ENCODE measurements around the gene RAP1GAP2.

DNA sequence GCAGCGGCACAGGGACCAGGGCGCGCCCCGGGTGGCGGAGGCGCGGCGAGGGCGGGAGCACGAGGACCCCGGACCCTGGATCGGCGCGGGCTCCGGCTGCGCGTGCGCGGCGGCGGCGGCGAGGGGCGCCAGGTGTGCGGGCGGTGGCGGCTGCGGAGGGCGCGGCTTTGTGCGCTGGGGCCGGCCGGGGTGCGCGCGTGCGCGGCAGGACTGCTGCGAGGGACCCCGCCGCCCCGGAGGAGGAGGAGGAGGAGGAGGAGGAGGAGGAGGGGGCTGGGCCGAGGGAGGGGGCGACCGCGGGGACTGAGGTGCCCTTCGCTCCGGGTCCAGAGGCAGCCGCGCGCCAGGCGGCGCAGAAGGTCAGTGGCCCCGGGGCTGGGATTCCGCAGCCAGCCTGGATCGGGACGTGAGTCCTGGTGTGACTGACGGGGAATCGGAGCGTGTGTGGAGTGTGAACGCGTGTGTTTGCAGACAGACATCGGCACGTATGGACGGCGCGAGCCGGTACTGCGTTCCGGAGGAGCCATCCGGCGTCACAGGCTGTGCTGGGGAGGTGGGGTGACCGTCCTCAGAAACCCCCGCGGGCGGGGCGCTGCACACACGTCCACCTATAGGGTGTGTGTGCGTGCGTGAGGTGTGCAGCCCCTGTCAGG, 19.5 kb upstream of the RAP1GAP2 start:
- TF ChIP-seq EZH2 (IDR thresholded peaks at IDR 0.05; ENCODE audit: insufficient read depth, poor library complexity, severe bottlenecking) (no peak), EZH2phosphoT487 (IDR thresholded peaks at IDR 0.05; ENCODE audit: insufficient read depth, low read depth) (no peak)
